ENCODE measurements around the gene OLFM4. TPM values are rescaled to one million over a fixed set of nuclear protein-coding genes. Genes with fewer than 3 reads are reported as not detected.

OLFM4 gene
- total RNA-seq, 1 experiment from 2014 or later = 0.12 TPM

- BruUV-seq (replicated peaks) = no TSS peak
- no peak overlapping the region for H3K4me3 ChIP-seq (replicated peaks in 1 of 2; ENCODE audit: low read depth in 1 of 2, low read length in 2 of 2)
- intact Hi-C loops (cut with micrococcal nuclease) = no loop called here
- H3K36me3 ChIP-seq (ENCODE audit: control insufficient read depth in 1 of 2, insufficient read depth in 2 of 2, low read length in 2 of 2) = no peaks in the 10 kb centered on the region
- ChIA-PET RAD21 (ENCODE audit: low non-redundant PET in 1 of 2, low total read pairs in 2 of 2, uncharacterized antibody in 2 of 2, unreplicated experiment in 2 of 2) (no interaction called here), CTCF (no interaction called here), POLR2A (no interaction called here)
- no peak overlapping the region for H2AFZ ChIP-seq (ENCODE audit: low read depth, low read length, poor library complexity, severe bottlenecking)
- H3K27me3 ChIP-seq (ENCODE audit: insufficient read depth, low read length) = no peaks in the 10 kb centered on the region
- no peak overlapping the region for H3K9ac ChIP-seq (ENCODE audit: low read length)
- no peak overlapping the region for H3K27ac ChIP-seq (ENCODE audit: low read depth, low read length)
- no peak overlapping the region for H3K4me2 ChIP-seq (ENCODE audit: low read length)
- H3K4me1 ChIP-seq (ENCODE audit: control insufficient read depth in 1 of 2, insufficient read depth in 2 of 2, low read length in 2 of 2) = no peaks in the 10 kb centered on the region
- DNase-seq (ENCODE audit: low read depth, low spot score) (no peak), ATAC-seq (no peak)
- H3K9me2 ChIP-seq (ENCODE audit: insufficient read depth) = no peaks in the 10 kb centered on the region
- H3K79me2 ChIP-seq (ENCODE audit: insufficient read depth, low read length) = no peaks in the 10 kb centered on the region
- H3K9me3 ChIP-seq (ENCODE audit: control insufficient read depth in 1 of 2, insufficient read depth in 1 of 2, low read depth in 1 of 2, low read length in 2 of 2) = no peaks in the 10 kb centered on the region
- H4K20me1 ChIP-seq (ENCODE audit: insufficient read depth) = no peaks in the 10 kb centered on the region
- TF ChIP-seq SRF (IDR thresholded peaks at IDR 0.05; ENCODE audit: low read depth) = no peak
- no peak for TF ChIP-seq REST (IDR thresholded peaks at IDR 0.05; ENCODE audit: low read depth)
- TF ChIP-seq EGR1 (IDR thresholded peaks at IDR 0.05; ENCODE audit: low read depth) = no peak
- TF ChIP-seq RAD21 (IDR thresholded peaks at IDR 0.05; ENCODE audit: low read depth) = no peak
- TF ChIP-seq POLR2A (IDR thresholded peaks at IDR 0.05; ENCODE audit: borderline replicate concordance, extremely low read depth, insufficient read depth, insufficient read length) = no peak
- no peak for TF ChIP-seq CTCF (IDR thresholded peaks at IDR 0.05 in 2 of 3, conservative IDR thresholded peaks at IDR 0.05 in 1 of 3; ENCODE audit: borderline replicate concordance in 1 of 3, insufficient read depth in 1 of 3, low read depth in 2 of 3, low read length in 2 of 3)
- no peak for TF ChIP-seq ZBTB33 (IDR thresholded peaks at IDR 0.05; ENCODE audit: extremely low read depth, insufficient replicate concordance, low read length)
These were observed 45.5 kb downstream of the OLFM4 start for GRCh38 chr13:53074114-53074513.

All from HCT116 (cell line).